Heart right ventricle (tissue), 16 donors: ENCODE results near the gene GDNF. TPM values are rescaled to one million over a fixed set of nuclear protein-coding genes. Genes with fewer than 3 reads are reported as not detected.
"Not testable (repeated sequence)": the region's sequence is repeated elsewhere in the genome, so short reads cannot be mapped to it uniquely, and the experiment has no call there.

Experiments
- ATAC-seq, 8 donors: fragments of 200-7000 bp; cut with Tn5 transposase; one replicate each; pipeline ENCODE4 v1.9.1; 2020; ENCODE audit warnings: mild to moderate bottlenecking in 8 of 8, moderate library complexity in 8 of 8, moderate number of reproducible peaks in 1 of 8
- DNase-seq, 2 donors: peaks; one replicate each; pipeline ENCODE4 v3.0.0-alpha.2; 2020
- H3K27ac ChIP-seq, 10 donors: fragments of 200-600 bp; sonication (generic) in 2 of 10; one replicate each; pipeline versions ENCODE4 v1.5.0 to v1.8.0; 2020 to 2022; ENCODE audit warnings: mild to moderate bottlenecking in 3 of 10
- H3K27me3 ChIP-seq, 7 donors: fragments of 200-600 bp; one replicate each; pipeline ENCODE4 v1.8.0; 2021 to 2022; ENCODE audit warnings: mild to moderate bottlenecking in 2 of 7
- H3K36me3 ChIP-seq, 9 donors: fragments of 200-600 bp; sonication (generic) in 1 of 9; one replicate each; pipeline versions ENCODE4 v1.5.0 to v1.8.0; 2020 to 2022; ENCODE audit warnings: mild to moderate bottlenecking in 2 of 9
- H3K4me1 ChIP-seq, 9 donors: fragments of 200-600 bp; sonication (generic) in 1 of 9; one replicate each; pipeline versions ENCODE4 v1.5.0 to v1.8.0; 2020 to 2022; ENCODE audit warnings: mild to moderate bottlenecking in 4 of 9
- H3K4me3 ChIP-seq, 10 donors: fragments of 200-600 bp; sonication (generic) in 2 of 10; one replicate each; pipeline versions ENCODE4 v1.5.0 to v1.8.0; 2020 to 2022; ENCODE audit warnings: mild to moderate bottlenecking in 7 of 10, moderate library complexity in 2 of 10
- H3K9me3 ChIP-seq, 11 donors: fragments of 200-600 bp in 10 of 11; sonication (generic) in 2 of 11; one replicate each; pipeline versions ENCODE4 v1.5.0 to v1.8.0; 2013 to 2022; ENCODE audit warnings: mild to moderate bottlenecking in 2 of 11, control low read depth in 1 of 11, moderate library complexity in 1 of 11
- CTCF ChIP-seq, 9 donors: fragments of 200-600 bp; sonication (generic) in 2 of 9; IDR thresholded peaks; one replicate each; pipeline versions ENCODE4 v1.5.0 to v1.8.0; 2021 to 2022; ENCODE audit warnings: antibody characterized with exemption in 9 of 9, mild to moderate bottlenecking in 5 of 9, moderate library complexity in 1 of 9
- WGBS, 2 donors: extraction: QIAGEN DNeasy Blood & Tissue Kit; methylation state at CpG; one replicate each; pipeline ENCODE4 v1.1.7; 2013; ENCODE audit warnings: inconsistent platforms in 1 of 2; 5-methylcytosine and 5-hydroxymethylcytosine counted together
- intact Hi-C, 10 donors: fragments of 100-400 bp; cut with DNase I; formaldehyde crosslinking; loops; one replicate each; pipeline versions ENCODE4 v1.11.1 to v1.14.2; 2022
- polyA plus RNA-seq, 2 donors: library from polyadenylated mRNA; stranded (reverse); fragments of 200-250 nt; gene quantifications; one replicate each; pipeline ENCODE4 v1.2.3, GENCODE V29; 2013
- total RNA-seq, 10 donors: library from RNA; stranded (reverse); fragmentation: NEBNext Ultra II Directional in 3 of 10; extraction: Animal tissue kit (Norgen Biotek cat#: 25700) in 3 of 10; gene quantifications; one replicate each; pipeline versions ENCODE4 v1.2.1 to v1.2.4, GENCODE V29; 2021 to 2023
- donor health status: Arrhythmogenic right ventricular cardiomyopathy.
- donor health status: ischemic (EF 13 %, LVEDD 7.1; RV severe dilation, severe dysfunction).
- donor health status: healthy with polysubstance abuse.
- donor health status: DM: no; HTN: yes; CAD: no.
- donor health status: DM: no; HTN: no; CAD: no.
- donor health status: ischemic (EF 25% LVEDD 6.9; RV normal size, moderate dysfunction).
- donor health status: ischemic (EF 25% LVEDD 5.7; RV mildly dilated, moderate dysfunction).
- donor health status: healthy.
- donor health status: DM: yes; HTN: yes; CAD: no.
- donor health status: Ischemic cardiomyopathy.
- donor health status: ischemic (EF 35%, LVEDD 5.7; RV mildly dilated, moderate dysfunction).
- donor health status: nonischemic (EF 11% LVEDD 7.7; RV severe dilation, severe dysfunction).
- donor health status: DM: yes; HTN: yes; CAD: no.
- donor health status: PGD.
- donor health status: ischemic (EF 29% LVEDD 5.4; RV normal size, mild dysfunction).
- donor health status: nonischemic (EF 23%, LVEDD 6.1; RV moderate dilation, normal function).

Gene GDNF
- total and polyA plus RNA-seq, 12 donors = 0.04 to 0.94 (median 0.21) TPM; not detected in 3

- no peaks in the 10 kb centered on the region for H3K4me1 ChIP-seq
- DNase-seq (no peak), ATAC-seq (no peak)
- peaks cover 0 to 8% (median 0%) of the 10 kb centered on the region in 7 donors for H3K27me3 ChIP-seq
- peaks cover 0 to 10% (median 0%) of the 10 kb centered on the region in 11 donors for H3K9me3 ChIP-seq
- H3K27ac ChIP-seq = no peak overlapping the region
- H3K36me3 ChIP-seq = no peaks in the 10 kb centered on the region
- TF ChIP-seq CTCF (IDR thresholded peaks at IDR 0.05) = no peak
- no peak overlapping the region for H3K4me3 ChIP-seq
- intact Hi-C loops = no loop called here
- 82 to 84% methylated on average over 2 of the region's 2 CpGs for WGBS, 2 donors
Measured at GRCh38 chr5:37801521-37801920, 38.3 kb downstream of the GDNF start.

- WGBS, 2 donors = 78 to 80% methylated on average over 2 of the region's 2 CpGs
- no peak for TF ChIP-seq CTCF (IDR thresholded peaks at IDR 0.05)
- intact Hi-C loops = no loop called here
- no peak for ATAC-seq
- no peak overlapping the region for H3K27ac ChIP-seq
- no peak for DNase-seq
- H3K9me3 ChIP-seq = peaks cover 0 to 25% (median 2%) of the 10 kb centered on the region in 11 donors
- H3K4me3 ChIP-seq = no peak overlapping the region
- H3K27me3 ChIP-seq = peaks cover 0 to 4% (median 0%) of the 10 kb centered on the region in 7 donors
- no peaks in the 10 kb centered on the region for H3K36me3 ChIP-seq
- H3K4me1 ChIP-seq = no peaks in the 10 kb centered on the region
Measured at GRCh38 chr5:37799865-37800421, 39.9 kb downstream of the GDNF start.

- DNase-seq, H3K27ac ChIP-seq, H3K36me3 ChIP-seq, H3K27me3 ChIP-seq, H3K4me1 ChIP-seq, intact Hi-C loops, H3K4me3 ChIP-seq, ATAC-seq: not testable (repeated sequence)
- WGBS, 2 donors = 95 to 96% methylated on average over 1 of the region's 1 CpG
- peaks cover 0 to 47% (median 5%) of the 10 kb centered on the region in 11 donors for H3K9me3 ChIP-seq
Measured at GRCh38 chr5:37796435-37796834, 43.4 kb downstream of the GDNF start.

GRCh38 chr5:37795292-37795691 is 44.5 kb downstream of the GDNF start:
- DNase-seq, H3K4me1 ChIP-seq, H3K36me3 ChIP-seq, H3K4me3 ChIP-seq, H3K27ac ChIP-seq, H3K27me3 ChIP-seq, intact Hi-C loops, ATAC-seq: not testable (repeated sequence)
- WGBS, 2 donors = 60 to 66% methylated on average over 2 of the region's 2 CpGs
- peaks cover 0 to 47% (median 5%) of the 10 kb centered on the region in 11 donors for H3K9me3 ChIP-seq

DNA sequence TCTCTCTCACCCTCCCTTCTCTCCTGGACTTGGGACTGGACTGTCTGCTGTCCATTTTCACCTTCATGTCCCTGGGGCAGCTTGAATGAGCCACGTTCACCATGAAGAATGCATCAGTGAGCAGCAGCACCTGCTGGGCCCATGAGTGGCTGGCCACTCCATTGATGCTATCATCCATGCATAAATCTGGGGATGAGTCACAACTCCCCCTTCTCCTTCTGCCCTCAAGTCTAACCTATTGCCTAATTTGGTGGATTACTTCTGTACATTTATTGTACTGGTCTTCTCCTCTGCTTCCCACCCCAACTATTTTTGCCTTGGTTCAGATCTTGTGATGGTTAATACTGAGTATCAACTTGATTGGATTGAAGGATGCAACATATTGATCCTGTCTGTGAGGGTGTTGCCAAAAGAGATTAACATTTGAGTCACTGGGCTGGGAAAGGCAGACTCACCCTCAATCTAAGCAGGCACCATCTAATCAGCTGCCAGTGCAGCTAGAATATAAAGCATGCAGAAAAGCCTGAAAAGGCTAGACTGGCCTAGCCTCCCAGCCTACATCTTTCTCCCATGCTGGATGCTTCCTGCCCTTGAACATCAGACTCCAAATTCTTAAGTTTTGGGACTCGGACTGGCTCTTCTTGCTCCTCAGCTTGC is 46.7 kb downstream of the GDNF start:
- Histone ChIP-seq H3K4me3 (no peak overlapping the region), H3K4me1 (no peaks in the 10 kb centered on the region), H3K27ac (no peak overlapping the region), H3K9me3 (peaks cover 0 to 47% (median 5%) of the 10 kb centered on the region in 11 donors), H3K27me3 (no peaks in the 10 kb centered on the region), H3K36me3 (no peaks in the 10 kb centered on the region)
- DNase-seq (no peak), ATAC-seq (no peak)
- TF ChIP-seq CTCF (IDR thresholded peaks at IDR 0.05) = no peak
- WGBS, 2 donors = 75% methylated on average over 2 of the region's 2 CpGs
- intact Hi-C loops = no loop called here
